Measurements from ENCODE around the gene RUNX1. TPM values are rescaled to one million over a fixed set of nuclear protein-coding genes. Genes with fewer than 3 reads are reported as not detected.

RUNX1 gene
- total and polyA plus RNA-seq, 10 donors = 4.8 to 70.0 (median 43.6) TPM

DNA sequence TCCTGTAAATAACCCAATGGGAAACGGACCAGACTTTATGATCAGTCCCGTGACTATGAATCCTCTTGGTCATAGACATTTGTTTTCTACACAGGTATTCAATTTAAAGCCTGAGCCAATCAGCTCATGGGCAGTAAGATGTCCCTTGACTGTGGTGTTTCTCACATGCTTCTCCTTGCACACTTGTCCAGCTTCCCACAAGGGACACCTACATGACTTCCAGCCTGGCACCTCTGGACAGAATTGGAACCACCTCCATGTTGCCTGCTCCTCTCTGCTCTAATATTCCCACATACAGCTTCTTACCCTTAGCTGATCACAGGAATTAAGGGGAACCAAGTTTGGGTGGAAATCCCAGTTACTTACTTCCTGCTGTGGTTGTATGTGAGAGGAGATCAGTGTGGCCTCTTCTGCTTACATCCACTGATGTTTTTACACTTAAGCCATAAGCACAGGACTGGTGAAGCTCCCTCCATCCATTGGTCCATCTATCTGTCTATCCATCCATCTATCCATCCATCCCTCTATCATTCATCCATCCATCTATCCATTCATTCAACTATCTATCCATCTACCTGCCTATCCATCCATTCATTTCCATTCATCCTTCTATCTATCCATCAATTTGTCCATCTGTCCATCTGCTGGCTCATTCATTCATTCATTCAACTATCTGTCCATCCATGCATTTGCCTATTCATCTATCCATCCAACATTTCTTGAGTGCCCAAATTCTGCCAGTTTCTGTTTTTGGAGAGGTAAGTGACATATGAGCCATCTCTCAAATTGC, 16.4 kb downstream of the RUNX1 start:
- TF ChIP-seq, protein P1, sequence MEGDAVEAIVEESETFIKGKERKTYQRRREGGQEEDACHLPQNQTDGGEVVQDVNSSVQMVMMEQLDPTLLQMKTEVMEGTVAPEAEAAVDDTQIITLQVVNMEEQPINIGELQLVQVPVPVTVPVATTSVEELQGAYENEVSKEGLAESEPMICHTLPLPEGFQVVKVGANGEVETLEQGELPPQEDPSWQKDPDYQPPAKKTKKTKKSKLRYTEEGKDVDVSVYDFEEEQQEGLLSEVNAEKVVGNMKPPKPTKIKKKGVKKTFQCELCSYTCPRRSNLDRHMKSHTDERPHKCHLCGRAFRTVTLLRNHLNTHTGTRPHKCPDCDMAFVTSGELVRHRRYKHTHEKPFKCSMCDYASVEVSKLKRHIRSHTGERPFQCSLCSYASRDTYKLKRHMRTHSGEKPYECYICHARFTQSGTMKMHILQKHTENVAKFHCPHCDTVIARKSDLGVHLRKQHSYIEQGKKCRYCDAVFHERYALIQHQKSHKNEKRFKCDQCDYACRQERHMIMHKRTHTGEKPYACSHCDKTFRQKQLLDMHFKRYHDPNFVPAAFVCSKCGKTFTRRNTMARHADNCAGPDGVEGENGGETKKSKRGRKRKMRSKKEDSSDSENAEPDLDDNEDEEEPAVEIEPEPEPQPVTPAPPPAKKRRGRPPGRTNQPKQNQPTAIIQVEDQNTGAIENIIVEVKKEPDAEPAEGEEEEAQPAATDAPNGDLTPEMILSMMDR (IDR thresholded peaks at IDR 0.05 in 8 of 11, conservative IDR thresholded peaks at IDR 0.05 in 3 of 11) = no peak
- TF ChIP-seq POLR2A (IDR thresholded peaks at IDR 0.05) = no peak
- no peak for TF ChIP-seq POLR2AphosphoS5 (IDR thresholded peaks at IDR 0.05)
- peak overlapping the region in 1 of 8 donors; percentile 9 for H3K27ac ChIP-seq
- peaks cover 9 to 98% (median 47%) of the 10 kb centered on the region in 6 donors for H3K4me1 ChIP-seq
- DNase-seq = no peak
- peaks cover 0 to 23% (median 0%) of the 10 kb centered on the region in 6 donors for H3K36me3 ChIP-seq
- no peak overlapping the region for H3K4me3 ChIP-seq
- no peaks in the 10 kb centered on the region for H3K27me3 ChIP-seq (replicated peaks in 1 of 7)
- no peaks in the 10 kb centered on the region for H3K9me3 ChIP-seq
- intact Hi-C loops (cut with DNase I; ENCODE audit: low total_unique reads) = no loop called here
- WGBS, 5 donors = 70 to 85% (median 82%) methylated on average over 2 of the region's 2 CpGs

DNA sequence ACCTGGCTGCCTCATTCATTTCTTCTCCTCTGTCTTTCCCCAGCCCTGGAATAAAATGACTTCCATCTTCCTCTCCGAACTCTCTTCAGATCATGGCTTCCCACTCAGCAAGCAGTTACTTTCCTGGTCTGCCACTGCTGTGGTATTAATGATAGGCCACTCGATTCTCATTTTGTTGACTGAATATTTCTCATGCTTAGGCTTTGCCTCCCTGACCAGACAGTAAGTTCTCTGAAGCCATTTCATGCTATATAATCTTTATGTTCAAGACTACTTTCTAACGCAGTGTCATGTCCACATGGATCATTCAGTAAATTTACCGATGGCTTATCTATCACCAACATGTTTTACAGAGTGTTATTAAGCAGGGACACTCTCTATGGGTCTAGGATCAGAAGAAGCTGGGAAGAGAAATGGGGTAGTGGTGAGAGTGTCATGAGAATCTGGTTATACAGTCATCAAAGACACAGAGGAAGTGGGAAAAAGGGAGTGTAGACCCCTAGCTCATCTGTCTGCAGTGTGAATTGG, 20.6 kb downstream of the RUNX1 start:
- peaks cover 26 to 98% (median 51%) of the 10 kb centered on the region in 6 donors for H3K4me1 ChIP-seq
- intact Hi-C loops (cut with DNase I; ENCODE audit: low total_unique reads) = no loop called here
- H3K27ac ChIP-seq = peak overlapping the region; percentile 24 to 95 (median 88)
- H3K36me3 ChIP-seq = no peaks in the 10 kb centered on the region
- H3K9me3 ChIP-seq = no peaks in the 10 kb centered on the region
- H3K27me3 ChIP-seq (replicated peaks in 1 of 7) = peaks cover 0 to 7% (median 0%) of the 10 kb centered on the region in 7 donors
- peak overlapping the region in 1 of 8 donors; percentile 65 for H3K4me3 ChIP-seq
- DNase-seq = no peak
- TF ChIP-seq POLR2A (IDR thresholded peaks at IDR 0.05) (no peak), POLR2AphosphoS5 (IDR thresholded peaks at IDR 0.05) (no peak)
- TF ChIP-seq, protein P1 (IDR thresholded peaks at IDR 0.05 in 8 of 11, conservative IDR thresholded peaks at IDR 0.05 in 3 of 11) = no peak
- 82 to 88% (median 85%) methylated on average over 4 of the region's 4 CpGs for WGBS, 5 donors

DNA sequence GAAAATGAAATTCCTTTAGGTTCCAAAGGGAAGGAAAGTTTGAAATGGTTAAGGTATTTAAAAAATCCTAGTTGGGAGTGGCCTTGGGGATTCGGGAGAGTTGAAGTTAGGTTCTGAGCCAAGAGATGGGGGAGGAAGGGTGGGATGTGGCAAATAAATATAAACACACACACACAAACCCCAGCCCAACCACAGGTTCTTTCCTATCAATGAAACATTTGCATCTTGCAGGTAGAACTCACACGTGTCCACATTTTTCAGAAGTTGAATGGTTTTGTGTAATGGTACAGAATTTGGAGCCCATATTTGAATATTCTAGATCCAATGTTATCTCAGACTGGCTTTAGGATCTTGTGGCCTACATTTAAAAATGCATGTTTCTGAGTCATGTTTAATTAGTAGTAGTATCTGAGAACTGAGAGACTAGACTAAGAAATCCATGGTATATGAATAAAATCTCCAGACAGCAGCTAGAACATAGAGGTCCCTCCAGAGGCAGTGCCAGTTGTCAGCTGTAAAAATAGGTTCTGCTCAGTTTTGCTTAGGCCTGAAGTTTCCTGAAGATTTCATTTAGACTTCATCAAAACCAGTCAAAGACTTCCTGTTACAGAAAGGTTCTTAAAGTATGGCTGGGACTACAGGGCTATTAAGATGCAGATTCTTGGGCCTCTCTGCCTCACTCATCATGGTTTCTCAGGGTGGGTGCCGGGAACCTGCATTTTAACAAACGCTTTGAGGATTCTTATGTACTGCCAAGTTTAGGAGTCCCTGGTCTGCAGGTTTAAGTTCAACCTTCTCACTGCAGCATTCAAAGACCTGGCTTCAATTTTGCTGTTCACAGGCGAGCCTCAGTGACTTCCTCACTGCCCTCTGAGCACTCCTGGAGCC, 21.3 kb downstream of the RUNX1 start:
- Histone ChIP-seq H3K27me3 (replicated peaks in 1 of 7) (peaks cover 0 to 7% (median 0%) of the 10 kb centered on the region in 7 donors), H3K4me3 (peak overlapping the region in 2 of 8 donors; percentile 28 to 65), H3K36me3 (no peaks in the 10 kb centered on the region), H3K9me3 (no peaks in the 10 kb centered on the region), H3K4me1 (peaks cover 26 to 98% (median 49%) of the 10 kb centered on the region in 6 donors), H3K27ac (peak overlapping the region; percentile 71 to 95 (median 88))
- WGBS, 5 donors = 31 to 44% (median 37%) methylated on average over 5 of the region's 5 CpGs
- intact Hi-C loops (cut with DNase I; ENCODE audit: low total_unique reads) = no loop called here
- DNase-seq = no peak
- TF ChIP-seq POLR2AphosphoS5 (IDR thresholded peaks at IDR 0.05) (no peak), POLR2A (IDR thresholded peaks at IDR 0.05) (no peak)
- TF ChIP-seq, protein P1 (IDR thresholded peaks at IDR 0.05 in 8 of 11, conservative IDR thresholded peaks at IDR 0.05 in 3 of 11) = no peak

Data from spleen (tissue), 11 donors.